Natural killer cell treated with Interleukin-12 subunit alpha and Interleukin-12 subunit beta and Interleukin-15 and Interleukin-18, amount 100 ng/mL, for 72 hours (primary cell): ENCODE data around the gene GSTO2. TPM values are rescaled to one million over a fixed set of nuclear protein-coding genes. Genes with fewer than 3 reads are reported as not detected.
"Not testable (repeated sequence)": the region's sequence is repeated elsewhere in the genome, so short reads cannot be mapped to it uniquely, and the experiment has no call there.

Experiments
- ATAC-seq, 2 donors: fragments of 150-1000 bp; cut with Tn5 transposase in 1 of 2; sonication (Bioruptor Pico), chemical (Tn5 transposase) in 1 of 2; 2 replicates each; pipeline ENCODE4 v1.10.0; 2021
- DNase-seq: peaks from one replicate; pipeline ENCODE4 v3.0.0; 2022; ENCODE audit warnings: low spot score
- H3K27ac Mint-ChIP-seq, 2 donors: 1 replicate in 1 of 2; 2 replicates in 1 of 2; pipeline ENCODE4 v1.8.0; 2022; ENCODE audit warnings: mixed read lengths in 2 of 2, mild to moderate bottlenecking in 1 of 2, moderate library complexity in 1 of 2
- H3K27me3 Mint-ChIP-seq, 2 donors: 1 replicate in 1 of 2; 2 replicates in 1 of 2; pipeline ENCODE4 v1.8.0; 2022; ENCODE audit warnings: mixed read lengths in 2 of 2
- H3K36me3 Mint-ChIP-seq: one replicate; pipeline ENCODE4 v1.8.0; 2022; ENCODE audit warnings: mixed read lengths
- H3K4me1 Mint-ChIP-seq, 2 donors: 1 replicate in 1 of 2; 2 replicates in 1 of 2; pipeline ENCODE4 v1.8.0; 2022; ENCODE audit warnings: low read depth in 2 of 2, mixed read lengths in 2 of 2, mild to moderate bottlenecking in 1 of 2
- H3K4me3 Mint-ChIP-seq: one replicate; pipeline ENCODE4 v1.8.0; 2022; ENCODE audit warnings: mixed read lengths
- H3K9me3 Mint-ChIP-seq: 2 replicates; pipeline ENCODE4 v1.8.0; 2022; ENCODE audit warnings: mixed read lengths
- total RNA-seq, 2 donors: library from RNA; stranded (reverse); gene quantifications; one replicate each; pipeline ENCODE4 v1.2.3, GENCODE V29; 2022

GSTO2 gene
- under 1 TPM; 0.53 to 0.93 TPM for total RNA-seq

DNA sequence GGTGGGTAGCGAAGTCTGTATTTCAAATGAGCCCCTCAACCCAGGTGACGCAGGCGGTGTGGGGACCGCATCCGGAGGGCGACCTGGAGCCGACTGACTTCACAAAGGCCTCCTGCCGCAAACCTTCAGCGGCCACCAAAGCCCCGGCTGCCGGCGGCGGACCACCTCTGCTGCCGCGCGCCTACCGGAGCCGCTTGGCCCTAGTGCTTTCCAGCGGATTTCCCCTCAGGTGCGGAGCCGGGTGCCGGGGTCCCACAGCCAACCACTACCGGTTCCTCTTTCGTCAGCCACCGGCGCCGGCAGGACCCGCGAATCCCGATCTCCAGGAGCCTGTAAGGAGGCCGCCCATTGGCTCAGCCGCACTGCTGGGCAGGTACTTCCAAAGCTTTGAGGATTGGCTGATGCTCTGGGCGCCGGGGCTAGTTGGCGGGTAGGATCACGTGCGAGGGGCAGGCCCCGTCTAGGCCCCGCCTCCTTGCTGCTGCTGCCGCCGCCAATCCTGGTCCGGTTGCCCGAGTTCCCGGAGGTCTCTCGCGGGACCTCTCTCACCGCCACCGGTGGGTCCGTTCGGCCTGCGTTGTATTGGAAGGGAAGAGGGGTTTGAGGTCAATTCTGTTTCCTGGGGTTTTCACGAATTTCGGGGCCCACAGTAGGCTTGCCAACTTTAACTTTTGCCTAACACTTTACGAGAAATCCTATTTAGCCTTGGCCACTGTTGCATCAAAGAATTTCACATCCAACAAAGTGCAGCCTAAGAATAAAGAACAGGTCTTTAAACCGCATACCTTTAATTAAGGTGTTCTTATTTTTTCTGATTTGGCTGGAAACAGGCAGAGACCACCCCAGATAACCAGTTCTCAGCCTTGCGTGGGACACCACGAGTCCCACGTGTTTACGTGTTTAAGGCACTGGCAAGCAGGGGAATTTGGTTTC, at the start of gene GSTO2:
Gene GSTO2 (plus strand): TSS at position 472 of the 933 bp plus-strand sequence. CDS start 5,732 bp downstream, outside the sequence.
- peaks cover 0 to 1% of the 10 kb centered on the region in 2 donors for H3K27me3 Mint-ChIP-seq
- DNase-seq = peak; percentile 100
- H3K27ac Mint-ChIP-seq = peak within 1 kb of the TSS; percentile 91 to 98
- no peaks in the 10 kb centered on the region for H3K9me3 Mint-ChIP-seq
- peaks cover 28% of the 10 kb centered on the region for H3K36me3 Mint-ChIP-seq
- peaks cover 20 to 29% of the 10 kb centered on the region in 2 donors for H3K4me1 Mint-ChIP-seq
- peak within 1 kb of the TSS; percentile 96 for H3K4me3 Mint-ChIP-seq
- ATAC-seq = peak; percentile 99 to 100

DNA sequence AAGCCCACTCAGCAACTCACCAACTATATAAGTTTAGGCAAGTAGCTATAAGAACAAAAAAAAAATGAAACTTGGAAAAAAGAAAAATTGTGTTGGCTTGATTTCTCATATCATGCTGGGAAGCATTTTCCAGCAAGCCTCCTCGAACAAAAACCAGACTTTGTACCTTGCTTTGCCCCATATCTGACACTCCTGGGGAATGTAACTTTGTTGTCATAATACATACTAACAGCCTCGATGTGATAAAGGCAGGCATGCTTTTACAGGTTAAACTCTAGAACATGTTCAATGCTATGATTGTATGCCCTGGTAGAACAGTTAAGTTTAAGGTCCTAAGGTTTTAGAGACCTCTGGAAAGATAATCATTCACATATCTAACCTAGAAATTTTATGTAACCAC, 48.5 kb upstream of the GSTO2 start:
- Mint-ChIP-seq H3K27ac (no peak overlapping the region), H3K9me3 (no peaks in the 10 kb centered on the region), H3K4me1 (peaks cover 0 to 6% of the 10 kb centered on the region in 2 donors), H3K4me3 (no peak overlapping the region), H3K27me3 (peaks cover 16 to 18% of the 10 kb centered on the region in 2 donors), H3K36me3 (no peaks in the 10 kb centered on the region)
- no peak for ATAC-seq
- DNase-seq = no peak

DNA sequence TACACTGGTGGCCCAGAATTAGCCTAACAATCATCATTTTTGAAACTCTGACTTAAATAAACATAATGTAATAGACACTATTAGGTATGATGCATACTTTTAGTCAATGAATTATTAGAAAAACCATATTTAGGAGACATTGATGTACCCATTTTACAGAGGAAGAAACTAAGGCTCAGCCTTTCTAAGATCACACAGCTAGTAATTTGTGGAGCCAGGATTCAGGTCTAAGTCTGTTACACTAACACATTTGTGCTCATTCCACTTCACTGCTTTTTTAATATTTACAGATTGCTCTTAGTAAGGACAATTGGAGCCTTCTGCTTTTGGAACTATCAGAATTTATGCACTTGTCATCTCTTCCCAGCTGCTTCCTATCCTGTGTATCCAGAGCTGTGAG, 45.7 kb upstream of the GSTO2 start:
- Mint-ChIP-seq H3K9me3 (no peaks in the 10 kb centered on the region), H3K4me3 (no peak overlapping the region), H3K36me3 (no peaks in the 10 kb centered on the region), H3K27me3 (peaks cover 21% of the 10 kb centered on the region in 2 donors), H3K4me1 (peaks cover 0 to 6% of the 10 kb centered on the region in 2 donors), H3K27ac (no peak overlapping the region)
- ATAC-seq (no peak), DNase-seq (no peak)

DNA sequence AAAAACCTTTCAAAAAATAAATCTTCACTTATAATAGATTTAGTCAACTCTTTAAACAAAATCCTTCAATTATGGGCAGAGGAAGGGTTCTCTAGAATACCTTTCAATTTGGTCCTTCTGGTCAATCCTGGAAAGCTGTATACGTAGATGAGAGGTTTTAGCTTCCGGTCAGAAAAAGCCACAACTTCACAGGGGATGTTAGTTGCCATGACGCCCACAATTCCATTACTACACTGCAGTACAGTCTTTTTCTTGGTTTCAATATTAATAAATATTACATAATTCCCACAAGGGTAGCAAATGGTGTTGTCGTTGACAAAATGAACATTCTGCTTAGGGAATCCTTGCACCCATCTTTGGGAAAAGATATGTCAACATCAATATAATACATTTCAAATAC, 38.5 kb upstream of the GSTO2 start:
- Mint-ChIP-seq H3K36me3 (peaks cover 5% of the 10 kb centered on the region), H3K27me3 (peaks cover 19 to 30% of the 10 kb centered on the region in 2 donors), H3K4me1 (peaks cover 14 to 16% of the 10 kb centered on the region in 2 donors), H3K4me3 (no peak overlapping the region), H3K27ac (no peak overlapping the region), H3K9me3 (no peaks in the 10 kb centered on the region)
- ATAC-seq = no peak
- no peak for DNase-seq

DNA sequence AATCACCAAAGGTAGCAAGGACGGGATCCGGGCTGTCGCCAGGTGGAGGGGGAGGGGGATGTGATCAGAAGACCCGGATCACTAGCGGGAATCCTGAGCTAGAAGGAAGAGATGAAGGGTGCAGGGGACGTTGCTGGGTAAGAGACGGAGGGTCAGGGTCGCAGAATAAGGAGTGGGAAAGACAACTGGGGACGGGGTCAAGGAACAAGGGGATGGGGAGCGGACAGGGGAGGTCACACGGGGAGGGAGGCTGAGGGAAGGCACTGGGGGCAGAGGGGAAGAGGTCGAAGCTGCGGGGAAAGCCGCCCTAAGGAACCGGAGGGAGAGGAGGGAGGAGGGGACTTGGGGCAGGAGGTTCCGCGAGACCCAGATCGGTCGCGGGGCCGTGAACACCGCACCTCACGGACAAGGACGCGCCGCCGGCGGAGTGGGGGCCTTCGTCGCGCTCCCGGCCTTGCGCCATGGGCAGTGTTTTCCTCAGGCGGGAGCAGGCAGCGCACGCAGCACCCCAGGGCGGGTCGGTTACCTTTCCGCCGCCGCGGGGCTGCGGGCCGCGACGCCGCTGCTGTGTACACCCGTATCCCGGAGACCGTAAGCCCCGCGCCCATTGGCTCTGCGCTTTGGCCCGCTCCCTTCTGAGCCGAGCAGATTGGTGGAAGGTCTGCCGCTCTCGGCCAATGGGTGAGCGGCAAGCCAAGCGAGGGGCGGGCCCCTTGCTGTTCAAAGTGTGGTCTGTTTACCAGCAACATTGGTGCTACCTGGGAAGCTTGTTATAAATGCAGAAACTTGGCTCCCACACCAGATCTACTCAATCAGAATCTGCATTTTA, 37.0 kb upstream of the GSTO2 start, which contains the start of gene CFAP43:
Gene CFAP43 (minus strand): TSS at position 581 of the 829 bp plus-strand sequence. CDS start 118 bp downstream, at position 463.
- H3K27ac Mint-ChIP-seq = peak within 1 kb of the TSS; percentile 50 to 51
- peaks cover 5% of the 10 kb centered on the region for H3K36me3 Mint-ChIP-seq
- DNase-seq (peak; percentile 98), ATAC-seq (peak; percentile 100)
- peaks cover 14 to 16% of the 10 kb centered on the region in 2 donors for H3K4me1 Mint-ChIP-seq
- H3K27me3 Mint-ChIP-seq = peaks cover 30% of the 10 kb centered on the region in 2 donors
- H3K4me3 Mint-ChIP-seq = peak within 1 kb of the TSS; percentile 91
- no peaks in the 10 kb centered on the region for H3K9me3 Mint-ChIP-seq

DNA sequence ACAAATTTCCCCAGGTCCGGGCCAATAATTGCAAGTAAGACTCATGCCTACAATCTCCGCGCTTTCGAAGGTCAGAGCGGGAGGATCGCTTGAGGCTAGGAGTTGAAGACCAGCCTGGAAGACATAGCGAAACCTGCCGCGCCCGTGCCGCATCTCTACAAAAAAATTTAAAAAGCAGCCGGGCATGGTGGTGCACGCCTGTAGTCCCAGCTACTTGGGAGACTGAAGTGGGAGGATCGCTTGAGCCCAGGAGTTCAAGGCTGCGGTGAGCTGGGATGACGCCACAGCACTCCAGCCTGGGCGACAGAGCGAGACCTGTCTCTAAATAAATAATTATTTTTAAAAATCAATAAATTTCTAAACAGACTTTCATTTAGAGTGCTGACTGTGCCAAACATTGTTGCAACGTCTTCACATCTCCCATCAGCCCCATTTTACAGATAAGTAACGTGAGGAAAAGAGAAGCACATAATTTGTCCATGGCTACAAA, 36.3 kb upstream of the GSTO2 start:
- ATAC-seq (peak; percentile 40 to 41), DNase-seq (no peak)
- H3K27me3 Mint-ChIP-seq = peaks cover 30 to 32% of the 10 kb centered on the region in 2 donors
- peaks cover 14 to 16% of the 10 kb centered on the region in 2 donors for H3K4me1 Mint-ChIP-seq
- H3K27ac Mint-ChIP-seq = peak overlapping the region; percentile 50 to 51
- H3K4me3 Mint-ChIP-seq = peak overlapping the region; percentile 91
- peaks cover 5% of the 10 kb centered on the region for H3K36me3 Mint-ChIP-seq
- H3K9me3 Mint-ChIP-seq = no peaks in the 10 kb centered on the region

DNA sequence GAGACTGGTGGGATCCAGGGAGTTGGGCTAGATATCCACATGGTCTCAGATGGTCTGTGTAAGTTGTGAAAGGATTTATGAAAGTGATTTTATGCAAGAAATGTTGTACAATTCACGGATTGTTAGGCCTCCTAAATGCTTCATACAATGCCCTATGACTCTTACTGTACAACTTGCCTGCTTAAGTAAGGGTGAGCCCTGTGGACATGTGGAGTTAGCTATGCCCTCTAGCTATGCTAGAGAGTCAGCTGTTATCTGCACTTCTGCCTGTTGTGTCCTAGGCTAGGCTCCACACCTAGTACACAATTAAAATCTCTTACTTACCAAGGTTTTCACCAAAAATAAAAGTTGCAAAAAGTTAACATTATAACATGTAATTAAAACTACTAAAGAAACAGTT, 35.2 kb upstream of the GSTO2 start:
- Mint-ChIP-seq H3K9me3 (no peaks in the 10 kb centered on the region), H3K36me3 (peaks cover 5% of the 10 kb centered on the region), H3K4me1 (peaks cover 14 to 16% of the 10 kb centered on the region in 2 donors), H3K4me3 (peak overlapping the region; percentile 81), H3K27me3 (peaks cover 24 to 28% of the 10 kb centered on the region in 2 donors), H3K27ac (peak overlapping the region in 1 of 2 donors; percentile 28)
- no peak for ATAC-seq
- DNase-seq = no peak

DNA sequence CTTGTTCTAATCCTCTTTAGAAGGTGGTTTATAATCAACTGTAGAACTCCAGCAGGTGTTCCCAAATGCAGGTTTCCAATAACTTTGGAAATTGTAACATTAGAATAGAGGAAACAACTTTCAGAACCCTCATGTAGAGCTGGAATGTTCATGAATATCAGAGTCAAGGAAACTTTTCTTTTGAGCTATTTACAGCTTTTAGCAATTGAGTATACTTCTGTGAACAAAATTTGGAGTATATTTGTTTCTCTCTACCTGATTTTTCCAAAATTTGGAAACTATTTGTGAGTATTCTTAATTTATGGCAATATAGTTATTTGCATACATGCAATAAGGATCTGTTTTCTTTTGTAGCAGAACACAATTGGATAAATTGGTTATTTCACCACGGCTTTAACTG, 34.0 kb upstream of the GSTO2 start:
- H3K9me3 Mint-ChIP-seq = no peaks in the 10 kb centered on the region
- H3K4me3 Mint-ChIP-seq = no peak overlapping the region
- no peak for ATAC-seq
- no peak for DNase-seq
- peaks cover 5% of the 10 kb centered on the region for H3K36me3 Mint-ChIP-seq
- H3K27me3 Mint-ChIP-seq = peaks cover 28 to 36% of the 10 kb centered on the region in 2 donors
- no peak overlapping the region for H3K27ac Mint-ChIP-seq
- H3K4me1 Mint-ChIP-seq = peaks cover 14 to 16% of the 10 kb centered on the region in 2 donors

DNA sequence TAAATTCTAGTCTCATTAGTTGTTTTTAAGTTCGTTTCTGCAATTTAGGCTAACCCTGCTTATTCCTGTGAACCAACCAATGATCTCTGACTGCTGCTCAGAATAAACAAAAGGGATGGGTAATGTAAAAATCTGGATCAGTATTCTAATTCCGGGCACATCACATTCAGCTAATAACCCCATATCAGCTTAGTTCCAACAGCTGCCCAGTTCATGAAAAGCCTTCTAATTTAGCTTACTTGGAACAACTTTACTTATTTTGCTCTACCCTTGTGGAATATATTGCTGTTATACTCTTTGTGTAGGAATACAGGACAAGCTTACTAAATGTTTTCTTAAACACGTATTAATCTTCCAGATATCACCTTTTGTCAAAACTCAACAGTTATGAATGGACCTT, 33.2 kb upstream of the GSTO2 start:
- ATAC-seq (no peak), DNase-seq (no peak)
- Mint-ChIP-seq H3K4me1 (peaks cover 12 to 14% of the 10 kb centered on the region in 2 donors), H3K27me3 (peaks cover 30 to 35% of the 10 kb centered on the region in 2 donors), H3K36me3 (peaks cover 5% of the 10 kb centered on the region), H3K4me3 (no peak overlapping the region), H3K9me3 (no peaks in the 10 kb centered on the region), H3K27ac (no peak overlapping the region)

DNA sequence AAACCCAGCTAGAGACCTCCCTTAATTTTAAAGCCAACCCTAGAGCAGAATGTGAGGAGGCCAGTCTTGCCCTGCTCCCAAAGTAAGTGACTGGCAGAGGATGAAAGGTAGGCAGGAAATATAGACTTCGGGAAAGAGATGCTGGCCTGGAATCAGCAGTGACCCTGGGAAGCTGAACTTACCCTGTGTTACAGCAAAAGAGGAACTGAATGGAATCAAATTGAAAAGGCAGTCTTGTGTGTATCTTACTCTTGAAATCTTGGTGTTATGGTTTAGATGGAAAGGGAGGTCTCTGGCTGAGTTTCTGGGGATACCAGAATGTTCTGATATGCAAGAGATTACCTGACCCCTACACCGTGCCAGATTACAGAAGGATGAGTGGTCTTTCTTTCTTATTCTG, 28.9 kb upstream of the GSTO2 start:
- Mint-ChIP-seq H3K9me3 (no peaks in the 10 kb centered on the region), H3K36me3 (no peaks in the 10 kb centered on the region), H3K27me3 (peaks cover 22 to 33% of the 10 kb centered on the region in 2 donors), H3K4me1 (no peaks in the 10 kb centered on the region), H3K27ac (no peak overlapping the region), H3K4me3 (no peak overlapping the region)
- DNase-seq (no peak), ATAC-seq (no peak)

DNA sequence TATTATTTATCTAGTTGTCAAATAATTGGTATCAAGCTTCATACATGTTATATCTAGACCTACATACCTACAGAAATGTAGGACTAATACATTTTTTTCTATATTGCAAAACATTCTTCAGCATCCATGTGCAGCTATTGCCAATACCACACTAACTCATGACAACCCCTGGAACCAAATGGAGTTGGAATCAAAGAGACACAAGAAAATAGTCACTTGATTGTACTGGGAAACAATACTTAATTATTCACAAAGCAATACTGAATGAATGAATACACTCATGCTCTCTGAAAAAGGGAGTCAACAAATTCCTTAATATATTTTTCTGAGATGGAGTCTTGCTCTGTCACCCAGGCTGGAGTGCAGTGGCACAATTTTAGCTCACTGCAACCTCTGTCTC, 26.4 kb upstream of the GSTO2 start:
- no peak overlapping the region for H3K27ac Mint-ChIP-seq
- no peak overlapping the region for H3K4me3 Mint-ChIP-seq
- H3K27me3 Mint-ChIP-seq = peaks cover 9 to 33% of the 10 kb centered on the region in 2 donors
- H3K4me1 Mint-ChIP-seq = peaks cover 0 to 12% of the 10 kb centered on the region in 2 donors
- no peaks in the 10 kb centered on the region for H3K36me3 Mint-ChIP-seq
- DNase-seq (no peak), ATAC-seq (no peak)
- H3K9me3 Mint-ChIP-seq = no peaks in the 10 kb centered on the region

DNA sequence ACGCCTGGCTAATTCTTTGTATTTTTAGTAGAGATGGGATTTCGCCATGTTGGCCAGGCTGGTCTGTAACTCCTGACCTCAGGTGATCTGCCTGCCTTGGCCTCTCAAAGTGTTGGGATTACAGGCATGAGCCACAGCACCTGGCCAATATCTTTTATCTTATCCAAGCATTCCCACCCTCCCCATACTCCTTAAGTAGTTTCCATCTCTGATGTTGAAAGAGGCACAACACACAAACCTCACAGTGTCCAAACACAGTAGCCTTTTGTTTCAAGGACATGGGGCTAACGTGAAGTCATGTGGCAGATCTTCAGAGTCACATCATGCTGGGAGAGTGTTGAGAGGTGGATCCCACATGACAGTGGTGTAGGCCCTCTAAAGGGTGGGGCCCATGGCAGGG, 26.0 kb upstream of the GSTO2 start:
- not testable (repeated sequence) for H3K9me3 Mint-ChIP-seq, DNase-seq, ATAC-seq, H3K36me3 Mint-ChIP-seq, H3K27ac Mint-ChIP-seq
- Mint-ChIP-seq H3K27me3 (peaks cover 9 to 33% of the 10 kb centered on the region in 2 donors), H3K4me3 (peak overlapping the region; percentile 37), H3K4me1 (peaks cover 0 to 12% of the 10 kb centered on the region in 2 donors)

DNA sequence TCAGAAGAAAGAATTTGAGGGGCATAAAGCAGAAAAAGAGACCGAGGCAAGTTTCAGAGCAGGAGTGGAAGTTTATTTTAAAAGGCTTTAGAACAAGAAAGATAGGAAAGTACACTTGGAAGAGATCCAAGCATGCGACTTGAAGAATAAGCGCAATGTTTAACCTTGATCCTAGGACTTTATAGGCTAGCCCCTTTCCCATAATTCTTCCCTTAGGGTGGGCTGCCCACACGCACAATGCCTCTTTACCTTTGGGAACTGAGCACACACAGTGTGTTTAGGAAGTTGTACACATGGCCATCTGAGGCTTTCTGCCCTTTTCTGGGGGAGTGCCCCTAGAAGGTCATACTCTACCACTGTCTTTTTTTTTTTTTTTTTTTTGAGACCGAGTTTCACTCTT, 25.5 kb upstream of the GSTO2 start:
- H3K4me3 Mint-ChIP-seq = no peak overlapping the region
- no peak overlapping the region for H3K27ac Mint-ChIP-seq
- H3K36me3 Mint-ChIP-seq = no peaks in the 10 kb centered on the region
- no peak for DNase-seq
- peaks cover 11 to 33% of the 10 kb centered on the region in 2 donors for H3K27me3 Mint-ChIP-seq
- H3K4me1 Mint-ChIP-seq = peaks cover 0 to 12% of the 10 kb centered on the region in 2 donors
- no peaks in the 10 kb centered on the region for H3K9me3 Mint-ChIP-seq
- ATAC-seq = no peak
